ENCODE results near the gene FHIT.

The FHIT gene

DNA sequence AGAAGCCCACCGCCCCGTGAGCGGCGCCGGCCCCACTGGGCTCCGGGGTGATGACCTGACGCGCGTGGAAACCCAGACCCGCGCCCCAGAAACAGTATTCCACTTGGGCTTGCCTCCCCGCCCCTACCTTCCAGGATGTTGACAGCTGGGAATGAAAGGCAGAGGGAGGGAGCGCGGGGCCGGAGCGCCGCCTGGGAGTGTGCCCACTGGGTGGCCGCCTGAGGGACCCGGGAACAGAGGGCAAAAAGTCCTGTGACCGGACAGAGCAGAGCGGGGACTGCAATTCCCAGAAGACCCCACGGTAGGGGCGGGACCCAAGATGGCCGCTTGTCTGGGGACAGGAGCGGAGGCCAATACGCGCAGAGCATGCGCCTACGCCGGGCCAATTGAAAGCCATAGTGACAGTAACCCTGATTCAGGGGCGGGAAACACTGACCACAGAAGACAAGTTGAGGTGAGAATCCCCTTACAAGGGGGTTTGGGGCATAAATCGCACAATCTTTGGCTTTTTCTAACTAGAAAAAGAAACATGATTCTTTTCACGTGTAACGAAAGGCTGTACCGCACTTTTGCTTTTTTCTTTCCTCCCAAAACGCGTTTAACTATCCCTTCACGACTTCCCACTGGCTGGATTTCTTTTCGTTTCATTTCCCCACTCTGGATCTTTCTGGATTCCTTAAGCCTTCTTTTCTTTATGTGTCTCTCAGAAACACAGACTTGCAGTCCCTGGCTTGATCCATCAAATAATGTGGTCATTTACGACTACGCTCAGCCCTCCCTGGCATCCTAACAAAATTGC is at the start of gene FHIT:
Gene FHIT (minus strand): TSS at position 279 of the 799 bp plus-strand sequence.
- Histone ChIP-seq H3K36me3 (no peaks in the 10 kb centered on the region), H3K4me1 (peaks cover 18% of the 10 kb centered on the region), H3K9me3 (no peaks in the 10 kb centered on the region), H3K27me3 (no peaks in the 10 kb centered on the region), H3K4me2 (peak within 1 kb of the TSS; percentile 93), H3K9ac (peak within 1 kb of the TSS; percentile 80), H3K27ac (peak within 1 kb of the TSS; percentile 81), H3K4me3 (peak within 1 kb of the TSS; percentile 82), H4K20me1 (no peaks in the 10 kb centered on the region)
- no peak for TF ChIP-seq Cebpa-rat (IDR thresholded peaks at IDR 0.05)

DNA sequence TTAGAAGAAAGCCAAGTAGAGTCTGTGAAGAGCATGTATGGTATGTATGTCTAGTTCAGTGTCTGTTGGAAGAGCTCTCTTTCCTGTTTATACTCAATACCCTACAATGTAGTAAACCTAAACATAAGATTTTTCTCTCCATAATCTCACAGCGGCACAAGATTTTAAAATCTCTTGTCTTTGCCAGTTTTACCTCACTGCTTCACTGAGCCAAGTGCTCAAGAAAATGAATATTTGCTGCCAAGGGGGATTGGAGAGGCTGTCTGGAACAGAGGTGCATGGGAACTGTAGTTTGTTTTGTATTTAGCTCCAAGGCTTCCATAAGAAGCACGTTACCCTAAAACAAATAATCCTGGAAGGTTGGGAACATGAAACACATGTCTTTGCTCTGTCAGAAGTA is 49.5 kb upstream of the FHIT start:
- no peak for TF ChIP-seq Cebpa-rat (IDR thresholded peaks at IDR 0.05)
- H3K27ac ChIP-seq = no peak overlapping the region
- no peak overlapping the region for H3K9ac ChIP-seq
- H3K4me2 ChIP-seq = no peak overlapping the region
- no peak overlapping the region for H3K4me3 ChIP-seq
- H4K20me1 ChIP-seq = no peaks in the 10 kb centered on the region
- no peaks in the 10 kb centered on the region for H3K9me3 ChIP-seq
- H3K4me1 ChIP-seq = no peaks in the 10 kb centered on the region
- no peaks in the 10 kb centered on the region for H3K36me3 ChIP-seq
- no peaks in the 10 kb centered on the region for H3K27me3 ChIP-seq

DNA sequence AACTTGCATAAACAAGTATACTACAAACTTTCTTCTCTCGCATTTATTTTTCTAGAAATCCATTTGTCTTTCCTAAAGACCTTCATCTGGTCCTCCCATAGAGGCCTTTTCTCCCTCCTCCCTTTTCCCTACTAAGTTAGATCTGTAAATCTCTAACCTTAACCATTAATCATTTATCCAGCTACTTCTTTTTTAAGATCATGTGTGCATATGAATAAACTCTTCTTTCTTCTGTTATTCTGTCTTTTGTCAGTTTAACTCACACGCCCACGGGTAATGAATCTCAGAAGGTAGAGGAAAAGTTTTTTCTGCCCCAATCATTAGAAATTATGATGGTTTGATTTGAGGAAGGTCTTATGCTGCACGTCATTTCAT is 48.7 kb upstream of the FHIT start:
- H3K27me3 ChIP-seq = no peaks in the 10 kb centered on the region
- no peaks in the 10 kb centered on the region for H4K20me1 ChIP-seq
- H3K9ac ChIP-seq = no peak overlapping the region
- TF ChIP-seq Cebpa-rat (IDR thresholded peaks at IDR 0.05) = no peak
- no peaks in the 10 kb centered on the region for H3K36me3 ChIP-seq
- no peak overlapping the region for H3K27ac ChIP-seq
- no peaks in the 10 kb centered on the region for H3K9me3 ChIP-seq
- H3K4me2 ChIP-seq = no peak overlapping the region
- H3K4me3 ChIP-seq = no peak overlapping the region
- no peaks in the 10 kb centered on the region for H3K4me1 ChIP-seq

DNA sequence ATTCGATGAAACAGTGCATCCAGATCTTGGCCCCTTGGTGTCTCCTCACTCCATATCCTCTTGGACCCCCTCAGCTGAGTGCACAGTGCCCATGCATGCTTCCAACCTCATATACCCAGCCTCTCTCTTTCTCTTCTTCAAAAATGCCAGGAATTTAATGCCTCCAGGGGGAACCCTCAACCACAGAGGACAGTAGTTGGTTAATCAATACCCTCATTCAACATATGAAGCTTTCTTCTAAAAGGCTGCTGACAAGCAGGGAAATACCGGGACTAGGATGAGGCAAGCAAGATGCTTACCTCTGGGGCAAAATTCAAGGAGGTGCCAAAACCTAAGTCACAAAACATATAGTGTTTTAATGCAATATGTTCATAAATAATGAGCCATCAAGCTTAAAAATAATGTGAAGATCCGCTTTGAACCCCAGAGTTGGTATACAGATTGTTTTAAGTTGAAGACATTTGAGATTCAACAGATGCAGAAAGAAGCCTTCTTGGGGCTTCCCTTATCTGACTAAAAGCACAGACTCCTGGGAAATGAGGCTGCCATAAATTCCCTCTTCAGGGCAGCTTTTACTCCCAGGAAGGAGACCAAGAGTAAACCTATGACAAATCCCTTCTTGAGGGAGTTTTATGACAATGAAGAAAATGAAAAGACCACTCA is 48.2 kb upstream of the FHIT start:
- no peaks in the 10 kb centered on the region for H3K4me1 ChIP-seq
- H3K4me3 ChIP-seq = no peak overlapping the region
- H4K20me1 ChIP-seq = no peaks in the 10 kb centered on the region
- no peaks in the 10 kb centered on the region for H3K36me3 ChIP-seq
- no peaks in the 10 kb centered on the region for H3K27me3 ChIP-seq
- no peaks in the 10 kb centered on the region for H3K9me3 ChIP-seq
- no peak overlapping the region for H3K9ac ChIP-seq
- H3K4me2 ChIP-seq = no peak overlapping the region
- no peak overlapping the region for H3K27ac ChIP-seq
- no peak for TF ChIP-seq Cebpa-rat (IDR thresholded peaks at IDR 0.05)

DNA sequence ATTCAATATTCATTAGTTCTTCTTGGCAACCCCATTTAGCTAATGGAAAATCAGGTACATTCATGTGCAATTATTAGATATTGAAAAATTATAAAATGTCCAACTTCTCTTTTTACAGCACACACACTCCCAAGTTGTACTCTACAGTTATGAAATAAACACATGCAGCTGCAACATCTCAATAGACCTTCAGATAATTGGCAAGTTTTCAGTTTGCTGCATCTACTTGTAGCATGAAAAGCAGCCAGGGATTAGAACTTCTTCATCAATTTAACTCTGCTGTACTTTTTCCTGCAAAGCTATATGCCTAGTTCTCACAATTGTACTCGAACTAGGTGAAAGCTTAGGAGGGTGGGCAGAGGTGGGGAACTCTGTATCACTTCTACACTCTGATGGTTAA is 46.6 kb upstream of the FHIT start:
- no peak for TF ChIP-seq Cebpa-rat (IDR thresholded peaks at IDR 0.05)
- Histone ChIP-seq H4K20me1 (no peaks in the 10 kb centered on the region), H3K27ac (no peak overlapping the region), H3K4me3 (no peak overlapping the region), H3K9ac (no peak overlapping the region), H3K4me1 (no peaks in the 10 kb centered on the region), H3K4me2 (no peak overlapping the region), H3K36me3 (no peaks in the 10 kb centered on the region), H3K27me3 (no peaks in the 10 kb centered on the region), H3K9me3 (no peaks in the 10 kb centered on the region)

DNA sequence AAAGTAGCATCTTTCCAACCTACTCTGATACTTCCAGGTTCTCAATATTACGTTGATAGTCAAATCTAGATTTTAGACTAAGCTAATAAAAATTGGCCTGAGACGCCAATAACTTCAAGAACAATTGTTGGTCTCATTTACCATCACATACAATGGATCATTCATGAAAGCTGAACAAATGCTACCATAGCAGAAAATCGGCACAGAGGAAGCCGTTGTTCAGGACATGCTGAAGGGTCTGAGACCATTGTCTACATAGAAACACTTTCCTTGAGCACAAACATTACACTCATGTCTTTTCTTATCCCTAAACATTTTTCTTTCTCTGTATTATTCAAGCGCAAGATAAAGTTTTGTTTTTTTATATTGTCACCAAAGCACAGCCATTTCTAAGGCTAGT is 37.2 kb upstream of the FHIT start:
- Histone ChIP-seq H3K27me3 (no peaks in the 10 kb centered on the region), H3K9ac (no peak overlapping the region), H4K20me1 (no peaks in the 10 kb centered on the region), H3K9me3 (no peaks in the 10 kb centered on the region), H3K36me3 (no peaks in the 10 kb centered on the region), H3K4me2 (no peak overlapping the region), H3K4me3 (no peak overlapping the region), H3K27ac (no peak overlapping the region), H3K4me1 (no peaks in the 10 kb centered on the region)
- TF ChIP-seq Cebpa-rat (IDR thresholded peaks at IDR 0.05) = no peak

DNA sequence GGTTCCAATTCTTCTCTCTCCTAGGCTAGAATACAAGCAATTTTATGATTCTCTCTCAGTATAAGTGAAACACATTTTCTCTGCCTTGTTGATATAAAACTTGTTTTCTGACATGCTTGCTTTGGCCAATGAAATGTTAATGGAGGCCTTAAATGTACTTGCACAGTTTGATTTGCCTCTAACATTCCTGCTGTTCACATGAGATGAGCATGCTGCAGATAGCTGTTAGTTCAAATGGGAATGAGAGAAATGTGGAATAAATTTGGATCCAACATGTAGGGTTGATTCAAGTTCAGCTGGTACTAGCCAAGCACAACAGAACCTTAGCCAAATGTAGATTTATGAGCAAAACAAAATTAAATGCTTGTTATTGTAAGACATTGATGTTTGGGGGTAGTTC is 32.6 kb upstream of the FHIT start:
- Histone ChIP-seq H3K36me3 (no peaks in the 10 kb centered on the region), H3K4me2 (no peak overlapping the region), H4K20me1 (no peaks in the 10 kb centered on the region), H3K27me3 (no peaks in the 10 kb centered on the region), H3K27ac (no peak overlapping the region), H3K4me1 (no peaks in the 10 kb centered on the region), H3K4me3 (no peak overlapping the region), H3K9ac (no peak overlapping the region), H3K9me3 (no peaks in the 10 kb centered on the region)
- TF ChIP-seq Cebpa-rat (IDR thresholded peaks at IDR 0.05) = no peak

DNA sequence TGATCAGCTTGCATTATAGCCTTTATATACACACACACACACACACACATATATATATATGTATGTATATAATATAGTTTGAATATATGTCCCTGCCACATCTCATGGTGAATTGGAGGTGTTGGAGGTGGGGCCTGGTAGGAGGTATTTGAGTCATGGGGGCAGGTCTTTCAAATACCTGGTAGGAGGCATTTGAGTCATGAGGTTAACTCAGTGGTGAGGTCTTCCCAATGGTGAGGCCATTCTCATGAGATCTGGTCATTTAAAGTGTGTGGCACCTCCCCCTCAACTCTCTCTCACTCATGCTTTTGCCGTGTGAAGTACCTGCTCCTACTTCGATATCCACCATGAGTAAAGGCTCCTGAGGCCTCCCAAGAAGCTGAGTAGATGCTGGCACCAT is 27.5 kb upstream of the FHIT start:
- H4K20me1 ChIP-seq = no peaks in the 10 kb centered on the region
- H3K4me2 ChIP-seq = no peak overlapping the region
- H3K27me3 ChIP-seq = no peaks in the 10 kb centered on the region
- TF ChIP-seq Cebpa-rat (IDR thresholded peaks at IDR 0.05) = no peak
- no peaks in the 10 kb centered on the region for H3K4me1 ChIP-seq
- H3K4me3 ChIP-seq = no peak overlapping the region
- H3K36me3 ChIP-seq = no peaks in the 10 kb centered on the region
- H3K9me3 ChIP-seq = no peaks in the 10 kb centered on the region
- H3K27ac ChIP-seq = no peak overlapping the region
- no peak overlapping the region for H3K9ac ChIP-seq

DNA sequence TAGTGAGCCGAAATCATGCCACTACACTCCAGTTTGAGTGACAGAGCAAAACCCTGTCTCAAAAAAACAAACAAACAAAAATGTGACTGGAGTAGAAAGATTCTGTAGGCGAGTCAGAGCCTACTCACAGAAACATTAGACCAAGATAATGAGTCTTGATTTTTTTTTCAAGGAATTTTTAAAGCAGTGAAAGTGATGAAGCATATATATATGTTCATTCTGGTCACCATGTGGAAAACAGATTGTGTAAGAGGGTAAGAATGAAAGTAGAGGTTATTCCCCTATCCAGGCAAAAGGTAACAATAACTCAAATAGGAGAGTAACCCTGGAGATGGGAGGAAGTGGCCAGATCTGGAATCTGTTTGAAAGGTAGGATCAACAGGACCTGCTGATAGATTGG is 26.2 kb upstream of the FHIT start:
- Histone ChIP-seq H3K4me3 (no peak overlapping the region), H3K4me2 (no peak overlapping the region), H3K27me3 (no peaks in the 10 kb centered on the region), H4K20me1 (no peaks in the 10 kb centered on the region), H3K36me3 (no peaks in the 10 kb centered on the region), H3K4me1 (no peaks in the 10 kb centered on the region), H3K27ac (no peak overlapping the region), H3K9ac (no peak overlapping the region), H3K9me3 (no peaks in the 10 kb centered on the region)
- no peak for TF ChIP-seq Cebpa-rat (IDR thresholded peaks at IDR 0.05)

DNA sequence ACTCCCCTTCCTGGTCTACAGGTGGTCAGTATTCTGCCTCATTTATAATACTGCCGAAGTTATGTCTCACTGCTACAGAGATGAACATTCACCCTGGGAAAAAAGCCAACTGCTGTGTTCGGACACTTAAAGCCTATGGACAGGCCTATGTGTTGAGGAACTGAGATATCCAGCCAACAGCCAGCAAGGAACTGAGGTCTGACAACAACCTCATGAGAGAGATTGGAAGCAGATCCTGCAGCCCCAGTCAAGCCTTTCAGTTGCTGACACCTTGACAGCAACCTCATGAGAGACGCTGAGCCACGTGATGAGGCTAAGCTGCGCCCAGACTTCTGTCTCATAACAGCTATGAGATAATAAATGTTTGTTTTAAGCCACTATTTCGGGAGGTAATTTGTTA is 18.2 kb upstream of the FHIT start:
- Histone ChIP-seq H4K20me1 (no peaks in the 10 kb centered on the region), H3K4me3 (no peak overlapping the region), H3K9me3 (no peaks in the 10 kb centered on the region), H3K4me1 (no peaks in the 10 kb centered on the region), H3K9ac (no peak overlapping the region), H3K27ac (no peak overlapping the region), H3K27me3 (no peaks in the 10 kb centered on the region), H3K36me3 (no peaks in the 10 kb centered on the region), H3K4me2 (no peak overlapping the region)
- no peak for TF ChIP-seq Cebpa-rat (IDR thresholded peaks at IDR 0.05)

Measured in BLaER1 (cell line).